ENCODE results near the gene TEX264. TPM values are rescaled to one million over a fixed set of nuclear protein-coding genes. Genes with fewer than 3 reads are reported as not detected.

Gene TEX264
- total RNA-seq, 1 experiment from 2014 or later, result 21.4 TPM

DNA sequence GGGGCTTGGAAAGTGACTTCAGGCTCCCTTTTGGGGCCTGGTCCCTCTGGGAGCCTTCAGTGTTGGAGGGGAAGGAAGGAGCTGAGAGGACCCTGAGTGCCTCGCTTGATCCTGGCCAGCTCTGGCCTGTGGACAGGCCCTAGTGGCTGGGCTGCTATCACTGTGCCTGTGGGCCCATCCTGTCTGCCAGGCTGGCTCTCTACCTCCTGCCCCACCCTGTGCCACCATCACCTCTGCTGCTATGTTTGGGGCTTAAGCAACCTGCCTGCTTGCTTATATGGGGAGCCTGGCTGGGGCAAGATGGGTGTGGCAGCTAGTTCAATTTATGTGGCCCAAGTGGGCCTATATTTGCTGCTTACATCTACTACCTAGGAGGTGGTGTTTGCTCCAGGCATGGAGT lies 7.1 kb downstream of the TEX264 start:
- ChIA-PET POLR2A (ENCODE audit: low non-redundant PET) (no interaction called here), CTCF (no interaction called here)
- Histone ChIP-seq H3K27me3 (replicated peaks; ENCODE audit: insufficient read depth, low read depth, low read length, poor library complexity) (no peaks in the 10 kb centered on the region), H3K27ac (ENCODE audit: low read depth, low read length, poor library complexity, severe bottlenecking) (no peak overlapping the region), H3K4me1 (ENCODE audit: insufficient read depth, low read length, poor library complexity, severe bottlenecking) (peaks cover 3% of the 10 kb centered on the region), H3K4me3 (ENCODE audit: low read depth, low read length, poor library complexity, severe bottlenecking) (no peak overlapping the region), H3K36me3 (ENCODE audit: insufficient read depth, low read length, poor library complexity, severe bottlenecking) (no peaks in the 10 kb centered on the region), H3K9me3 (ENCODE audit: low read depth, low read length, poor library complexity, severe bottlenecking) (no peaks in the 10 kb centered on the region)
- intact Hi-C loops (cut with micrococcal nuclease; ENCODE audit: unreplicated experiment), result no loop called here
- no TSS peak for BruUV-seq (replicated peaks)
- DNase-seq (ENCODE audit: low spot score), result no peak
- TF ChIP-seq, protein P1, sequence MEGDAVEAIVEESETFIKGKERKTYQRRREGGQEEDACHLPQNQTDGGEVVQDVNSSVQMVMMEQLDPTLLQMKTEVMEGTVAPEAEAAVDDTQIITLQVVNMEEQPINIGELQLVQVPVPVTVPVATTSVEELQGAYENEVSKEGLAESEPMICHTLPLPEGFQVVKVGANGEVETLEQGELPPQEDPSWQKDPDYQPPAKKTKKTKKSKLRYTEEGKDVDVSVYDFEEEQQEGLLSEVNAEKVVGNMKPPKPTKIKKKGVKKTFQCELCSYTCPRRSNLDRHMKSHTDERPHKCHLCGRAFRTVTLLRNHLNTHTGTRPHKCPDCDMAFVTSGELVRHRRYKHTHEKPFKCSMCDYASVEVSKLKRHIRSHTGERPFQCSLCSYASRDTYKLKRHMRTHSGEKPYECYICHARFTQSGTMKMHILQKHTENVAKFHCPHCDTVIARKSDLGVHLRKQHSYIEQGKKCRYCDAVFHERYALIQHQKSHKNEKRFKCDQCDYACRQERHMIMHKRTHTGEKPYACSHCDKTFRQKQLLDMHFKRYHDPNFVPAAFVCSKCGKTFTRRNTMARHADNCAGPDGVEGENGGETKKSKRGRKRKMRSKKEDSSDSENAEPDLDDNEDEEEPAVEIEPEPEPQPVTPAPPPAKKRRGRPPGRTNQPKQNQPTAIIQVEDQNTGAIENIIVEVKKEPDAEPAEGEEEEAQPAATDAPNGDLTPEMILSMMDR (conservative IDR thresholded peaks at IDR 0.05; ENCODE audit: low read depth, low read length), result no peak
- no peak for TF ChIP-seq EZH2 (IDR thresholded peaks at IDR 0.05; ENCODE audit: borderline replicate concordance, low read depth, low read length, poor library complexity, severe bottlenecking)

DNA sequence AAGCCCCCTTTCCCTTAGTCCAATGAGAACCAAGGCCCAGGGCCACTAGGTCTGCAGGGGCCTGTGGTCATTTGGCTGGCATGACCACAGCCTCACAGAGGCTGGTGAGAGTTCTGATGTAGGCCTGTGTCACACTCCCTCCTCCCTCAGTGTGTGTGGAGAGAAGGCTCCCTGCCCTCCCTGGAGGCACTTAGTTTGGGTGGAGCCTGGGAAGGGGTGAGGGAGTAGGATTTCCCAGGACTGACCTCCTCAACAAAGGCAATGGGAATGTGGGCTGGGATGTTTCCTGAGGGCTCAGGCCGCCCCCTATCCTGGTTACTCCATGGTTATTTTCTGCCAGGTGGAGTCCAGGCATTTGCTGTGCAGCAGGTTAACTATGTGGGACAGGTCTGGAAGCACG lies 7.6 kb downstream of the TEX264 start:
- DNase-seq (ENCODE audit: low spot score), result no peak
- ChIA-PET CTCF (no interaction called here), POLR2A (ENCODE audit: low non-redundant PET) (no interaction called here)
- intact Hi-C loops (cut with micrococcal nuclease; ENCODE audit: unreplicated experiment), result no loop called here
- Histone ChIP-seq H3K4me3 (ENCODE audit: low read depth, low read length, poor library complexity, severe bottlenecking) (no peak overlapping the region), H3K27ac (ENCODE audit: low read depth, low read length, poor library complexity, severe bottlenecking) (no peak overlapping the region), H3K9me3 (ENCODE audit: low read depth, low read length, poor library complexity, severe bottlenecking) (no peaks in the 10 kb centered on the region), H3K27me3 (replicated peaks; ENCODE audit: insufficient read depth, low read depth, low read length, poor library complexity) (no peaks in the 10 kb centered on the region), H3K36me3 (ENCODE audit: insufficient read depth, low read length, poor library complexity, severe bottlenecking) (no peaks in the 10 kb centered on the region), H3K4me1 (ENCODE audit: insufficient read depth, low read length, poor library complexity, severe bottlenecking) (peaks cover 3% of the 10 kb centered on the region)
- BruUV-seq (replicated peaks), result no TSS peak
- no peak for TF ChIP-seq EZH2 (IDR thresholded peaks at IDR 0.05; ENCODE audit: borderline replicate concordance, low read depth, low read length, poor library complexity, severe bottlenecking)
- TF ChIP-seq, protein P1 (conservative IDR thresholded peaks at IDR 0.05; ENCODE audit: low read depth, low read length), result no peak

DNA sequence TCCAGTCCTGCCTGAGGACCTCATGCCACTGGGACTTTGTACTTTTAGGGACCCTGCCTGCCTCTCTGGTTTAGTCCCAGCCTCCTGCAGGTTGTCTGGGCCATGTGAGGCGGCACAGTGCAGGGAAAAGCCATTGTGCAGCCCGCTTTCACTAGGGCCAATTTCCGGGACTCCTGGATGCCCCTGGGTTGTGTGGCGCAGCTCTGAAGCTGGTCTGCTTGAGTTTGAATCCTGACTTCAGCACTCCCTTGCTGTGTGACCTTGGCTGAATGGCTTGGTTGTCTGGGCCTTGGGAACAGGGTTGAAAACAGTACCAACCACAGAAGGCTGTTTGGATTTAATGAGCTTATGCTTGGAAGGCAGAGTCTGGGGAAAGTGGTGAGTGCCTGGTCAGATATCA lies 8.3 kb downstream of the TEX264 start:
- Histone ChIP-seq H3K4me3 (ENCODE audit: low read depth, low read length, poor library complexity, severe bottlenecking) (no peak overlapping the region), H3K36me3 (ENCODE audit: insufficient read depth, low read length, poor library complexity, severe bottlenecking) (no peaks in the 10 kb centered on the region), H3K27me3 (replicated peaks; ENCODE audit: insufficient read depth, low read depth, low read length, poor library complexity) (no peaks in the 10 kb centered on the region), H3K27ac (ENCODE audit: low read depth, low read length, poor library complexity, severe bottlenecking) (no peak overlapping the region), H3K4me1 (ENCODE audit: insufficient read depth, low read length, poor library complexity, severe bottlenecking) (peaks cover 3% of the 10 kb centered on the region), H3K9me3 (ENCODE audit: low read depth, low read length, poor library complexity, severe bottlenecking) (no peaks in the 10 kb centered on the region)
- intact Hi-C loops (cut with micrococcal nuclease; ENCODE audit: unreplicated experiment), result no loop called here
- ChIA-PET POLR2A (ENCODE audit: low non-redundant PET) (no interaction called here), CTCF (no interaction called here)
- no TSS peak for BruUV-seq (replicated peaks)
- TF ChIP-seq, protein P1 (conservative IDR thresholded peaks at IDR 0.05; ENCODE audit: low read depth, low read length), result no peak
- TF ChIP-seq EZH2 (IDR thresholded peaks at IDR 0.05; ENCODE audit: borderline replicate concordance, low read depth, low read length, poor library complexity, severe bottlenecking), result no peak
- DNase-seq (ENCODE audit: low spot score), result no peak

All from A673 (cell line).